ENCODE results near the gene GRIK4.

DNA sequence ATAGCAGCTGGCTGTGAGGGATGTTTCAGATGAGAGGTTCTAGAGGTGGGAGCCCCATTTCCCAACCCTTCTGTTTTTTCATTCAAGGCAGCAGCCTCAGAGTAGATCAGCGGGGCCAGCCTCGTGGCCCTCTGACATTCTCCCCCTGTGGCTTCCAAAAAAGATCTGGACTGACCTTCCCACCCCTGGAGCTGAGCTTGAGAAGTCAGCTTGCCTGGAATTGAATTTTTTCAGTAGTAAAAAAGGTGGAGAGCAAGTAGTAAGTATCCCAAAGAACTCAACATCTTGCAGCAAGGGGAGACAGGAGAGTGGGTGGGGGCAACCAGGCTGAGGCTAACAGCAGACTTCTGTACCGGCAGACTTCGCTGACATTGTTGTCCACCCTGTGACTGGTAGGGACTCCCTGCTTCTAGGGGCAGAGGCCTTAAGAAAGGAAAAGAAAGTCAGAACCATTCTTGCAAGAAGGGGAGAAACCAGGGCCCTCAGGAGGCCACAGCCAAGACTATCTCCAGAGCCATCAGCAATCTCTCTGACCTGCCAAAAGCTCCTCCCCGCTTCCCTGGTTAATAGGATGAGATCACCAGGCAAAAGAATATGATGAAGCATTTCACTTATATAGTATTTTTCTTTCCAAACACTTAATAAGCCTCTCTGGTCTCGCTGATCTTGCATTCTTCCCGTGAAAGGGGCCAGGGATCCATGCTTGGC lies 2.0 kb upstream of the GRIK4 start:
- TF ChIP-seq CTCF (IDR thresholded peaks at IDR 0.05; ENCODE audit: low read depth, low read length, poor library complexity, severe bottlenecking), result no peak
- TF ChIP-seq EZH2phosphoT487 (IDR thresholded peaks at IDR 0.05; ENCODE audit: borderline replicate concordance, low read length), result no peak

All from DOHH2 (cell line).